HUES48 (cell line): Measurements from ENCODE around the gene PTH1R.
"Not testable (repeated sequence)": the region's sequence is repeated elsewhere in the genome, so short reads cannot be mapped to it uniquely, and the experiment has no call there.

Source experiments
- H3K27ac ChIP-seq: one replicate; pipeline ENCODE4 v1.7.0; 2013; ENCODE audit warnings: low read depth, low read length, inconsistent platforms
- H3K27me3 ChIP-seq: 2 replicates; pipeline ENCODE4 v1.6.1; 2013; ENCODE audit warnings: mild to moderate bottlenecking, low read length; ENCODE audit not compliant: control insufficient read depth, insufficient read depth
- H3K36me3 ChIP-seq: 2 replicates; pipeline ENCODE4 v1.6.1; 2013; ENCODE audit warnings: low read length; ENCODE audit not compliant: control insufficient read depth, insufficient read depth
- H3K4me1 ChIP-seq: 2 replicates; pipeline ENCODE4 v1.6.1; 2013; ENCODE audit warnings: mild to moderate bottlenecking, low read length; ENCODE audit not compliant: control insufficient read depth, insufficient read depth
- H3K4me3 ChIP-seq: 2 replicates; pipeline ENCODE4 v1.5.1; 2013; ENCODE audit warnings: mild to moderate bottlenecking, low read depth, low read length
- H3K9ac ChIP-seq: 2 replicates; pipeline ENCODE4 v1.6.1; 2013; ENCODE audit warnings: mild to moderate bottlenecking, low read depth, low read length, moderate library complexity
- H3K9me3 ChIP-seq: 2 replicates; pipeline ENCODE4 v1.6.1; 2013; ENCODE audit warnings: low read length; ENCODE audit not compliant: control insufficient read depth, insufficient read depth

The PTH1R gene

GRCh38 chr3:46908986-46909534 lies 31.5 kb downstream of the PTH1R start:
- Histone ChIP-seq H3K4me1 (no peaks in the 10 kb centered on the region), H3K27me3 (no peaks in the 10 kb centered on the region), H3K9me3 (no peaks in the 10 kb centered on the region), H3K9ac (no peak overlapping the region), H3K4me3 (no peak overlapping the region), H3K27ac (no peak overlapping the region), H3K36me3 (no peaks in the 10 kb centered on the region)

GRCh38 chr3:46909535-46910161 lies 32.1 kb downstream of the PTH1R start:
- H3K9me3 ChIP-seq, result no peaks in the 10 kb centered on the region
- no peak overlapping the region for H3K9ac ChIP-seq
- no peaks in the 10 kb centered on the region for H3K27me3 ChIP-seq
- no peak overlapping the region for H3K4me3 ChIP-seq
- H3K4me1 ChIP-seq, result no peaks in the 10 kb centered on the region
- no peak overlapping the region for H3K27ac ChIP-seq
- no peaks in the 10 kb centered on the region for H3K36me3 ChIP-seq

- Histone ChIP-seq H3K9ac (no peak overlapping the region), H3K36me3 (no peaks in the 10 kb centered on the region), H3K27ac (no peak overlapping the region)
These were observed 32.7 kb downstream of the PTH1R start for GRCh38 chr3:46910166-46910760.

GRCh38 chr3:46910914-46911313 lies 33.4 kb downstream of the PTH1R start:
- H3K27ac ChIP-seq, H3K9ac ChIP-seq, H3K36me3 ChIP-seq, H3K4me1 ChIP-seq, H3K27me3 ChIP-seq, H3K9me3 ChIP-seq, H3K4me3 ChIP-seq: not testable (repeated sequence)

More at GRCh38 chr3:46910166-46910760, 32.7 kb downstream of the PTH1R start:
- H3K9me3 ChIP-seq, result no peaks in the 10 kb centered on the region
- H3K4me1 ChIP-seq, result no peaks in the 10 kb centered on the region
- H3K4me3 ChIP-seq, result no peak overlapping the region
- H3K27me3 ChIP-seq, result no peaks in the 10 kb centered on the region

GRCh38 chr3:46912986-46913385 lies 35.5 kb downstream of the PTH1R start:
- H3K27me3 ChIP-seq, result no peaks in the 10 kb centered on the region
- H3K4me1 ChIP-seq, result no peaks in the 10 kb centered on the region
- no peak overlapping the region for H3K4me3 ChIP-seq
- H3K27ac ChIP-seq, result no peak overlapping the region
- H3K9ac ChIP-seq, result no peak overlapping the region
- H3K9me3 ChIP-seq, result 0 out of 2 replicates have a peak, but pooled peaks cover 4% of the 10 kb centered on the region
- H3K36me3 ChIP-seq, result peaks cover 9% of the 10 kb centered on the region

GRCh38 chr3:46913644-46914043 lies 36.1 kb downstream of the PTH1R start:
- H3K27ac ChIP-seq, result no peak overlapping the region
- H3K27me3 ChIP-seq, result no peaks in the 10 kb centered on the region
- no peak overlapping the region for H3K4me3 ChIP-seq
- H3K36me3 ChIP-seq, result peaks cover 15% of the 10 kb centered on the region
- H3K9me3 ChIP-seq, result 0 out of 2 replicates have a peak, but pooled peaks cover 5% of the 10 kb centered on the region
- H3K4me1 ChIP-seq, result no peaks in the 10 kb centered on the region
- H3K9ac ChIP-seq, result no peak overlapping the region

- Histone ChIP-seq H3K9ac (no peak overlapping the region), H3K9me3 (0 out of 2 replicates have a peak, but pooled peaks cover 5% of the 10 kb centered on the region), H3K36me3 (peaks cover 26% of the 10 kb centered on the region), H3K27me3 (no peaks in the 10 kb centered on the region), H3K4me1 (no peaks in the 10 kb centered on the region), H3K27ac (no peak overlapping the region), H3K4me3 (no peak overlapping the region)
These were observed 37.3 kb downstream of the PTH1R start for GRCh38 chr3:46914849-46915248.

GRCh38 chr3:46915297-46915822 lies 37.8 kb downstream of the PTH1R start:
- Histone ChIP-seq H3K9me3 (0 out of 2 replicates have a peak, but pooled peaks cover 5% of the 10 kb centered on the region), H3K27me3 (no peaks in the 10 kb centered on the region), H3K36me3 (peaks cover 31% of the 10 kb centered on the region), H3K4me3 (no peak overlapping the region), H3K4me1 (no peaks in the 10 kb centered on the region), H3K9ac (no peak overlapping the region), H3K27ac (no peak overlapping the region)

GRCh38 chr3:46916278-46916677 lies 38.8 kb downstream of the PTH1R start:
- Histone ChIP-seq H3K4me1 (no peaks in the 10 kb centered on the region), H3K27me3 (no peaks in the 10 kb centered on the region), H3K9ac (no peak overlapping the region), H3K4me3 (no peak overlapping the region), H3K9me3 (0 out of 2 replicates have a peak, but pooled peaks cover 5% of the 10 kb centered on the region), H3K27ac (no peak overlapping the region), H3K36me3 (peaks cover 40% of the 10 kb centered on the region)

GRCh38 chr3:46916799-46917198 lies 39.3 kb downstream of the PTH1R start:
- peaks cover 45% of the 10 kb centered on the region for H3K36me3 ChIP-seq
- 0 out of 2 replicates have a peak, but pooled peaks cover 5% of the 10 kb centered on the region for H3K9me3 ChIP-seq
- H3K27ac ChIP-seq, result no peak overlapping the region
- no peak overlapping the region for H3K4me3 ChIP-seq
- H3K4me1 ChIP-seq, result no peaks in the 10 kb centered on the region
- no peaks in the 10 kb centered on the region for H3K27me3 ChIP-seq
- H3K9ac ChIP-seq, result no peak overlapping the region

GRCh38 chr3:46917257-46917656 lies 39.7 kb downstream of the PTH1R start:
- Histone ChIP-seq H3K27ac (no peak overlapping the region), H3K9me3 (0 out of 2 replicates have a peak, but pooled peaks cover 5% of the 10 kb centered on the region), H3K27me3 (no peaks in the 10 kb centered on the region), H3K9ac (no peak overlapping the region), H3K36me3 (peaks cover 50% of the 10 kb centered on the region), H3K4me1 (no peaks in the 10 kb centered on the region), H3K4me3 (no peak overlapping the region)
